ENCODE data around the gene CD2.

Gene CD2

DNA sequence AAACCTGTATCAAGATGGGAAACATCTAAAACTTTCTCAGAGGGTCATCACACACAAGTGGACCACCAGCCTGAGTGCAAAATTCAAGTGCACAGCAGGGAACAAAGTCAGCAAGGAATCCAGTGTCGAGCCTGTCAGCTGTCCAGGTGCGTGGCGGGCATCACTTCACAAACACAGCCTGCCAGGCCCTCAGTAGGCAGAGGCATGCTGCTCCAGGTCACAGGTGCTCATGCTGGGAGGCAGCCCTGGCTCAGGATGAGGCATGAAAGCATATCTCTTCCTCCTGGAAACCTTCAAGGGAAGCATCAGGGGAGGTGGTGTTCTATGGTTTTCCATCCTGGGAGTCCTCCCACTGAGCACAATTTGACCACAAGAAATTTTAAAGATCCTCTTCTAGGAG lies 6.3 kb downstream of the CD2 start:
- DNase-seq (ENCODE audit: low spot score) = no peak

DNA sequence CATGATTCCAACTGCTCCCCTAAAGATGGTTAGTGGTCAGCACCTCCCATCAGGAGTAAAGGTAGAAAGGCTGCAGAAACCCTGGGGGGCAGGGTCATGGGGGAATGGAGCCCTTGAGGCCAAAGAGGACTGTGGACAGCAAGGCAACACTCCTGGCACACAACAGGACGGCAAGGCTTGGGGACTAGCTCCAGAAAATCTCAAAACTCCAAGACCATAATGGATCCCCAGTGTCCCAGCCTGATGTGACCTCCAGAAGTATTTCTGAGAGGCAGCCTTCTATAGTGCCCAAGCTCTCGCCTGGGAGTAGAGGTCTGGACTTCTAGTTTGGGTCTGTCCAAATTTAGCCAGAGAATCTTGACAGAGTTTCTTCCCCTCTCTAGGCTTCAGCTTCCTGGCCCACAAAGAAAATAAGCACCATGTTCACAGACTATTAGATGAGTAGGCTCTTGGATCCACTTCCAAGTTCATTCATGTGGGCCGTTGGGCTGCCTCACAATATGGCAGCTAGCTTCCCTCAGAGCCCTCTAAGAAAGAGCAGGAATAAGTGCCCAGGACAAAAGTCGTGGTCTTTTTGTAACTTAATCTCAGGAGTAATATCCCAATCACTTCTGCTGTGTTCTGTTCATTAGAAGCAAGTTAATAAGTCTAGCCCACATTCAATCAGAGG lies 6.9 kb downstream of the CD2 start:
- DNase-seq (ENCODE audit: low spot score) = no peak

DNA sequence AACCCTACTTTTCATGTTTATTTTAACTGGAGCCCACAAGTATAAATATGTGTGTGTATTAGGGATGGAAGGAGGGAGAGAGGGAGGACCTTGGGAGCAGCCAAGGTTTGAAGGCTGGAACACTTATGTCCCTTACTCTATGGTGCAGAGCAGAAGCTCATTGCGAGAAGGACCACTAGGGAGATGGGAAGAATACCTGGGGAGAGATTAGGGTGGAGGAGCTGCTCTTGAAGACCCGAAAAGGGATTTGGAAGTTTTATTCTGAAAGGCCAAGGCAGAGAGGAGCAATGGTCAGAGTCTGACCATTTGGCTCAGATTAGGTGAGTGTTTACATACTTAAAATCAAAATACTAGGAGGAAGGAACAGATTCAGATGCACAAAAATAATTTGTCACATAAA lies 8.1 kb downstream of the CD2 start:
- DNase-seq (ENCODE audit: low spot score) = no peak

DNA sequence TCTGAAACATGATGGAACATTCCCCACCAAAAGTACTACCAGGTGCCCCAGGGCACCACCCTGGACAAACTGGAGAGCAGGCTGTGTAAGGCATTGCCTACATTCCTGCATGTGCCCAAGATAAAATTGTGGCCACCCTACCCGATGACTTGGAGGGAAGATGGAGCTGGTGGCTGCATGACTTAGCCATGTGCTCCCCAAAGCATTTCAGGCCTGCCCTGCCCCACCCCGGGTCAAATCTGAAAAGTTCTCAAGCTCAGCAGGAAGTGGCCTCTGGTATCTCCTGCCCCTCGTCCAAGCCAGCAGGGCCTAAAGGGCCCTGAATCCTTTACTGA lies 8.5 kb downstream of the CD2 start:
- no peak for DNase-seq (ENCODE audit: low spot score)

DNA sequence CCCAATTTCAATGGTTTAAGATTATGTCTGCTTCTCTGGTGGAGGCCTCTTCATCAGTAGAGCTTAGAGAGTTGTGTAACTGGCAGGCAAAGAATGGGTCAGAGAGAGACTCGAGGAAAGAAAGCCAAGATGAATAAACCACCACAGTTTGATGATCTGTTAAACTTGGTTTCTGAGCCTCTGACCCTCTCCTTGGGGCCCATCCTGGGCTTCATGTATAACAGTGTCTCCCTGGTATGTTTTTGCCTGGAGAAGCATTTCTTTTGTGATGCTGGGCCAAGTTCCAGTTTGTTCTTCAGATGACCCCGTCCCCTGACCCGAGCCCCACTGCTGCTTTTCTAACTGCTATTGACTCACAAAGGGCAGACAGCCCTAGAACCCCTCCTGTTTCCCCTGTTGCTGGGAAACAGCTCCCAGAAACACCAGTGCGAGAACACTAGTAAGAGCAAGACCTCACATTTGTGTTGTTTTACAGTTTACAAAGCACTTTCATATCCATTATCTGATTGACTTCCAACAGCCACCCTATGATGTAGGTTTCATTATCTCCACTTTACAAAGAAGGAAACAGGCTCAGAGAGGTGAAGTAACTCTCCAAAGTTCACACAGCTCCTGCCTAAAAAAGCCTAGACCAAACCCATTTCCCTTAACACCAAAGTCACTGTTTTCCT lies 9.0 kb downstream of the CD2 start:
- DNase-seq (ENCODE audit: low spot score) = no peak

DNA sequence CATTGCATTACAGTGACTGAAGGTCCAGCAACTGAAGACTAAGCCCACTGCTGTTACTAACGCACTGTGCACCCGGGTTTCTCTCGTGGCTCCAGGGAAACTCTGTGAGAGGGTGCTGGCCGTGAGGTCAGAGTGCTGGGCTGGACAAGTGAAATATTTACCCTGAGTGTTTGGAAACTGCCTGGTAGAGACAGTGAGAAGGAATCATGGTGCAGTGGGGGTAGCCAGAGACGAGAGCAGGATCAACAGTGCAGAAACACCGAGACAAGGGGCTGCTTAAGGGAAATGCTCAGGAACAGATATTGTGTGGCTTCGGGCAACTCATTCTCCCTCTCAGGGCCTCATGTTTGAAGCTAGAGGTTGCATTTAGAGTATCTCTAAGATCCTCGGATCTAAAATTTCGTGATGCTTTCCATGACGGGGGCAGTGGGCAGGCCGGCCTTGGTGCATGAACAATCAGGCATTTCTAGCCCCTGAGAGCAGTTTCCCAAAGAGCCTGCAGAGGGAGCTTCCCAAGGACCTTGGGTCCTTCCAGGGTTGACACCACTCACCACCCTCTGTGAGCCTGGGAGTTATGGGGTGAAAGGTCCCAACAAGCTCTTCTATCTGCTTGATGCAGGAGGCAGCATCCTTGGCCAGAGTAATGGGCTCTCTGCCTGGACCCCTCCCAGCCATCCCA lies 9.7 kb downstream of the CD2 start:
- DNase-seq (ENCODE audit: low spot score) = no peak

DNA sequence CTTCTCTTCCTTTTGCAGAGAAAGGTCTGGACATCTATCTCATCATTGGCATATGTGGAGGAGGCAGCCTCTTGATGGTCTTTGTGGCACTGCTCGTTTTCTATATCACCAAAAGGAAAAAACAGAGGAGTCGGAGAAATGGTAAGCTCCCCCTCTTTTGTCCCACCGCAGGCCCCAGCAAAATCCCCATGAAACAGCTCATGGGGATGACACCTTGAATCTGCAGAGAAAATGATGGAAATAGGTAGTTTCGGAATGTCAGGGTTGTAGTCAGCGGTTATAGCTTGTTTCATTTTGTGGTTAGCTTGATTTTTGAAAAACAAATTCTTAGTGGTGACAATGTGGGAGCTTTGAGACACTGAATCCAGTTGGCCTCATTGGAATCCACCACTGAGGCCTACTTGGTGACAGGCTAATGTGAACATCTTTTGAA lies 10.3 kb downstream of the CD2 start:
- no peak for DNase-seq (ENCODE audit: low spot score)

DNA sequence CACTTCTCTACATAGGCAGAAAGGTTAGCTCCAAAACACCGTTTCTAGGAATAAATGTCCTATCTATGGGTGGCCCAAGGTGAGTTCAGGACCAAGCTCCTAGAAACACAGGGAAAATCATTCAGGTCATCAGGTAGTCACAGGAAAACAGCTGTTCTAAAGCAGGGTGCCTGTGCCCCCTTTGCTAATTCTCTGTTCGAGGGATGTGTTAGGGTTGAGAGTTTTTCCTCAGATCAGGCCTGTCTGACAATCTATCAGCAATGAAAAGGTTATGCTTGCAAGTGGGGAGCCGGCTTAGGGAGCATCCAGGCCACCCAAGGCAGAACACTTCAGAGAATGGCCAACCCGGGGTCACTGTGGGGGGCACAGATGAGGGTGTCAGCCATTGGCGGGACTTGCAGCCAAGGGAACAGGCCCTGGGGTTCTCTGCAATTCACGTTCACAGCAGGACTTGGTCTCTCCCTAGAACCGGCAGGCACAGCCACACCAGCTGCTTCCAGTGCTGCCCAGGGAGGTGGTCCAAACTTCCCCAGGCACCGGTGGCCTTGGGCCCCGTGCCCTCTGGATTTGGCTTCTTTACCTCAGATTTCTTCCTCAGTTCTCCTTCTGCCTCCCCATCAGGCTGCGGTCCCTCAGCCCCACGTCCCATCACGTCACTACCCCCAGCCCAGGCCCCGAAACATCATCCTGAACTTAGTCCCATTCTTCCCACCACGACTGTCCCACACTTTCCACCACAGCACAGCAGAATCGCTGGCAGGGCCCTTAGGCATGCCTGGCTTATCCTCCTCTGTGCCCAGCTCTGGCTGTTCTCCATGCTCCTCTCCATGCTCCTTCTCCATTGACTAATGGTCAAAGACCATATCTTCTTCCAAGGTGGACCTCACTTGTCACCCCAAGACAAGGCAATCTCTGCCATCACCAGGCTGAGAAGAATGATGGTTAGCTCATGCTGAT lies 11.0 kb downstream of the CD2 start:
- no peak for DNase-seq (ENCODE audit: low spot score)

DNA sequence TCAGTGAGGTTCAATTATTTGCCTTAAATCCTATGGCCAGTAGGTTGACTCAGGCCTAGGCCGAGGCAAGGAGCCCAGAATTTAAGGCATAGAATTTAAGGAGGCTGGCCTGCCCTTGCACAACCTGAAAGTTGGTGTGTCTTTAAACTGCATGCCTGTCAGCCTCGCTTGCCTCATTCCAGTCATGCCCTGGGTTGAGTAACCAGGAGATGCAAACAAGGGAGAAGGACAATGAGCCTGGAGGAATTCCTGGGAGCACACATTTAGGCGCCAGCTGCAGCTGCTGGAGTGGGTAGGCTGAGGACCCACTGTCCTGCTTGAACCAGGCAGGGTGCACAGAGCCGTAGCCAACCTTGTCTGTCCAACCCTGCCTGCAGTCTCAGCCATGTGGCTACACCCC lies 11.7 kb downstream of the CD2 start:
- no peak for DNase-seq (ENCODE audit: low spot score)

DNA sequence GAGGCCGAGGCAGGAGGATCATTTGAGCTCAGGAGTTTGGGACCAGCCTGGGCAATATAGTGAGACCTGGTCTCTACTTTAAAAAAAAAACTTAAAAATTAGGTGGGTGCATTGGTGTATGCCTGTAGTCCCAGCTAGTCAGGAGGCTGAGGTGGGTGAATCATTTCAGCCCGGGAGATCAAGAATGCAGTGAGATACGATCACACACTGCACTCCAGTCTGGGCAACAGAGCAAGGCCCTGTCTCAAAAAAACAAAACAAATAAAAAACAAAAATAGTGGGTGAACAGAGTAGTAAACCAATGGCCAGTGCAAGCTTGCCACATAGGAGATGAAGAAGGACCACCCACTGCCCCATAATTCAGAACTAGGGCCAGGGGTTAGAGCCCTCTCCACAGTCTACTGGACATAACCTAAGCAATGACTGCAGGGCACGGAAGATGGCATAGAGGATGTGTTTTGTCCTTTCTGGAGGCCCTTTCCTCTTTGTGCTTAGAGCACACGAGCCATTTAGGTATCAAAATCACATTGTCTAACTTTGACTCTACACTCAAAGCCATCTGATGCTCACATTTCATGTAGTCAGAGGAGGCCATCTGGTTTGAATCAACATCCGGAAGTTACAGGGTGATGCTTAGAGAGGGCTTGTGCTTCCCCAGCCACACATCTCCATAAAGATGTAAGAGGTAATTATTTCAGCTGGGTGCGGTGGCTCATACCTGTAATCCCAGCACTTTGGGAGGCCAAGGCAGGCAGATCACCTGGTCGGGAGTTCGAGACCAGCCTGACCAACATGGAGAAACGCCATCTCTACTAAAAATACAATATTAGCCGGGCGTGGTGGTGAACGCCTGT lies 12.6 kb downstream of the CD2 start:
- no peak for DNase-seq (ENCODE audit: low spot score)

DNA sequence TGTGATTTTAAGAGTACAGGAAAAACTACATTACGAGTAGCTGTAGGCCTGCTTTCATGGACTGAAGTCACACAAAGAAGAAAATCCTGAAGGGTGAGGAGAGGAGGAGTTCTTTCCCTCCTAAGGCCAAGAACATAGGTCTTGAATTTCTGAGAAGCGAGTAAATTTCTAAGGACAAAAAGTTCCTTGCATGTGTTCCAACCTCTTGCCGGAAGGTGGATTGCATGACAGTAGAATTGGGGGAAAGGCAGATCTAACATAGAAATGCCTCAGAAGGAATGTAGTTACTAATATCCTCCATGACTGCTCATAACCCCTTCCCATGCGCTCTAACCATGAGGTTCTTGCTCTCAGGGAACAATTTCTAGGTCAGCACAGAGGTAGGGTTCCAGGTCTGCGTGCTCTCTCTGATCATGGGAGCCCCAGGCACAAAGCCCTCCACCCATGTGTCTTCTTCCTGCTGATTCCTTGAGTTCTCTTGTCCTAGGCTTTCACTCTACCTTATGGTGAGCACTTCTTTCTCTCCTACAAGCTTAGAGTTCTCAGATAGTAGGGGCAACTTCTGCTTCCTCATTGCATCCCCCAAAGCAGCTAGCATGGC lies 13.7 kb downstream of the CD2 start:
- DNase-seq (ENCODE audit: low spot score) = no peak

DNA sequence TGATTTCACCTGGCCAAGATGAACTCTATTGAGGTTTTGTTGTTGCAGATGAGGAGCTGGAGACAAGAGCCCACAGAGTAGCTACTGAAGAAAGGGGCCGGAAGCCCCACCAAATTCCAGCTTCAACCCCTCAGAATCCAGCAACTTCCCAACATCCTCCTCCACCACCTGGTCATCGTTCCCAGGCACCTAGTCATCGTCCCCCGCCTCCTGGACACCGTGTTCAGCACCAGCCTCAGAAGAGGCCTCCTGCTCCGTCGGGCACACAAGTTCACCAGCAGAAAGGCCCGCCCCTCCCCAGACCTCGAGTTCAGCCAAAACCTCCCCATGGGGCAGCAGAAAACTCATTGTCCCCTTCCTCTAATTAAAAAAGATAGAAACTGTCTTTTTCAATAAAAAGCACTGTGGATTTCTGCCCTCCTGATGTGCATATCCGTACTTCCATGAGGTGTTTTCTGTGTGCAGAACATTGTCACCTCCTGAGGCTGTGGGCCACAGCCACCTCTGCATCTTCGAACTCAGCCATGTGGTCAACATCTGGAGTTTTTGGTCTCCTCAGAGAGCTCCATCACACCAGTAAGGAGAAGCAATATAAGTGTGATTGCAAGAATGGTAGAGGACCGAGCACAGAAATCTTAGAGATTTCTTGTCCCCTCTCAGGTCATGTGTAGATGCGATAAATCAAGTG lies 14.3 kb downstream of the CD2 start:
- no peak for DNase-seq (ENCODE audit: low spot score)

DNA sequence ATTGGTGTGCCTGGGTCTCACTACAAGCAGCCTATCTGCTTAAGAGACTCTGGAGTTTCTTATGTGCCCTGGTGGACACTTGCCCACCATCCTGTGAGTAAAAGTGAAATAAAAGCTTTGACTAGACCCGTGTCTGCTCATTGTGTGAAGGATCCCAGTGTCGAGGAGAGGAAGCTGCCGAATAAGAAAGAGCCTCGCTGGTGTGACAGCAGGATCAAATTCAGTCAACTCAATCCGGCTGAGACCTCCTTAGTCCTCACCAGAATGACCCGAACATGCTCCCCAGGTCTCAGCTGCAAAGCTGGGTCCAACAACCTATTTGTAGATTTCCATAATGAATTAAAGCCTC lies 14.8 kb downstream of the CD2 start:
- no peak for DNase-seq (ENCODE audit: low spot score)

DNA sequence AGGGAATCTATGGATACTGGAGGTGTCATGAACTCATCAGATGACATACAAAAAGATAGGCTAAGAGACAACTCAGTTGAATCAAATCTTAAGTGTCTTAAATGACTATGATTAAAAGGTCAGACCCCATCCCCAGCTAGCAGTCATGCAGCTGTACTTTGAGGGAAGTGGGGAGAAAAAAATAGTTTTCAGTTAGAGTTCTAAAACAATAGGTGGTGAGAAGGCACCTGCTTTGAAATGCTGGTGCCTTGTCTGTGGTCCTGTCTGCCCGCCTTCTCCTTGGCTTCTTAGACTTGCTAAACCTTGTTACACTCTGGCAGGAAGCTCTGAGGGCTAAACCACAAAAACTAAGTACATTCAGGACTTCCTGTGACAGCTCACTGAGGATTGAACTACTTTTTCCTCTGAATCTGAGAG lies 15.3 kb downstream of the CD2 start:
- DNase-seq (ENCODE audit: low spot score) = no peak

DNA sequence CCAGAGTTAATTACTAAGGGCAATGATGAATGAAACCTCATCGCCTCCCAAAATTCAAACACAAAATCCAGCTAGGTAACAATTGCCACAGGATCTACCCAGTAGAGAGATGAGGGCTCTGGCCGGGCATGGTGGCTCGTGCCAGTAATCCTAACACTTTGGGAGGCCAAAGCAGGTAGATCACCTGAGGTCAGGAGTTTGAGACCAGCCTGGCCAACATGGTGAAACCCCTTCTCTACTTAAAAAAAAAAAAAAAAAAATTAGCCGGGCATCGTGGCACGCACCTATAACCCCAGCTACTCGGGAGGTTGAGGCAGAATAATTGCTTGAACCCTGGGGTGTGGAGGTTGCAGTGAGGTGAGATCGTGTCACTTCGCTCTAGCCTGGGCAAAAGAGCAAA lies 15.8 kb downstream of the CD2 start:
- no peak for DNase-seq (ENCODE audit: low spot score)

DNA sequence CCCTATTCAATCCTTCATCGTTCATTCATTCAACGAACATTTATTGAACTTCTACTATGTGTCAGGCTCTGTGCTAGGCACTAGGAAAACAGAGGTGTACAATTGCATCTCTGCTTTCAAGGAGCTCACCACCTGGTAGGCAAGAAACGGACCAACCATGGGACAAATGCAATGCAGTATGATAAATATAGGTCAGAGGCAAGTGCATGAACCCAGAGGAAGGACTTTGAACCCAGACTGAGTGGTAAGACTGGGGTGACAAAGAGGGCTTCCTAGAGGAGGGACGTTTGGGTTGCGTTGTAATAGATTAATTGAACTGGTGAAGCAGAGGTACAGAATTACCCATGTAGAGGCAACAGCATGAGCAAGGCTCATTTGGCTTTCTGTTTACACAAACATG lies 16.4 kb downstream of the CD2 start:
- DNase-seq (ENCODE audit: low spot score) = no peak

DNA sequence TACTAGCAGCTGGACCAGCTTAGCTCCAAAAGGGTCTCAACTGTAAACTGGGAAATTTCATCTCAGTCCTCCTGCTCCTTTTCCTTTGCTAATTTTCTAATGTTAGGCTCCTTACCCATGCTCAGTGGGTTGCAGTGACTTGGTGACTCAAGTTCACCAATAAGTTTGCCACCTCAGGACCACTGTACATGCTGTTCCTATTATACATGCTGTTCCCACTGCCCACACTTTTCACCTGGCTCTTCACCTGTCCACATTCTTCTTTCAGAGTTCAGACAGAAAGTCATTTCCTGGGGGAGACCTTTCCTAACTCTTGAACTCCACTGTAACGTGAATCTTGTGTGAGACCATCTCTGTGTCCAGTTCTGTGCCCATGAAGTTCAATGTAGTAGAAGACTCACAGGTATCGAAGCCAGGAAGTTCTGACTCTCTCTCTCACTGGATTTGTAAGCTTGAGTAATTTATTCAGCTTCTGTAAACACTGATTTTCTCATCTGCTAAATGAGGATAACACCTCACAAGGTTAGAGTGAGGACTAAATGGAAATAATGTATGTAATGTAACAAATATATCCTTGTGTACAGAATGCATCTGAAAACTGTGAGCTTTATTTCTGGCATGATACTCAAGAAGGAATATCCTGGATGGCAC lies 17.9 kb downstream of the CD2 start:
- no peak for DNase-seq (ENCODE audit: low spot score)

DNA sequence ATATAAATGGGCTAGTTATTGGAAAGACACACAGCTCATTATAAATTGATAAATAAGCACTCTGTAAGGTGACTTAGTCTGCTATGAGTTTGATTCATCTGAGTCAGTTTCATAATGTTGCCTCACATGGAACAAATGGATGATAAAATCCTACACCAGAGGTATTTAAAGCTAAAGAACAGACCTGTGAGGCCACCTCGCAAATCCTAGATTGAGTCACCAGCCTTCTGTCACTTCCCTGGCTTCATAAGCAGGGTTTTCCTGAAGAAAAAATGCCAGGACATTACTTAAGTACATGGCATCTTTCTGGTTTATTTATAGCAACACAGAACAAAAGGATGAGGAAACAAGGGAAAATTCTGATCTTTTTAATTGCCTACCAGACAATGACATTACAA lies 18.4 kb downstream of the CD2 start:
- DNase-seq (ENCODE audit: low spot score) = no peak

DNA sequence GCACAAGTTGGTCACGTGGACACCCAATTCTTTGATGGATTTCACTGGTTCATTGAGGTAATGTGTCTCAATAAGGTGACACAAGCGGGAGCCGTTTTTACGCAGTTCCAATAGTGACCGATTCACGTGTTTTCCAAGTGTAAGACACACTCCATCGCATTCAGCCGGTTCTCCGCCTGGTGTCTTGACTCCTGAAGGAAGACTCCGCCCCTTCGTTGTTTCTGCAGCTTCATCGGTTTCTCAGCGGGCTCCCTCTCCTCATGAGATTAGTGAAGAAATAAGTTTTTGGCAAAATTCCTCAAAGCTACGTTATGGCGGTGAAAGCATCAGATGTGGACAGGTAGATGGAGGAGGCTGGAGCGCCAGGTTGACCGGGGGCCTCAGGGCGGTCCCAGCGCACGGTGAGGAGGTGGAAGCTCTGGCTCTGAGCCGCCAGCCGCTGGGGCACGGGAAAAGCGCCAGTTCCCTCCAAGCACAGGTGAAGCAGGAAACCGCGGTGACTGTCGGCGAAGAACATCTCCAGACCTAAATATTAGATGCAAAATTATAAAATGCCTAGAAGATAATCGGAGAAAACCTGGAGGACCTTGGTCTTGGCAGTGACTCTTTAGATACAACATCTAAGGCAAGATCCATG lies 21.0 kb downstream of the CD2 start:
- no peak for DNase-seq (ENCODE audit: low spot score)
